HG03097 (cell line): ENCODE data around the gene SLC16A7.

Experiments
- ATAC-seq: cut with Tn5 transposase; IDR thresholded peaks from one replicate; pipeline ENCODE4 v1.9.1; 2021; ENCODE audit not compliant: unreplicated experiment, low FRiP score

SLC16A7 gene

DNA sequence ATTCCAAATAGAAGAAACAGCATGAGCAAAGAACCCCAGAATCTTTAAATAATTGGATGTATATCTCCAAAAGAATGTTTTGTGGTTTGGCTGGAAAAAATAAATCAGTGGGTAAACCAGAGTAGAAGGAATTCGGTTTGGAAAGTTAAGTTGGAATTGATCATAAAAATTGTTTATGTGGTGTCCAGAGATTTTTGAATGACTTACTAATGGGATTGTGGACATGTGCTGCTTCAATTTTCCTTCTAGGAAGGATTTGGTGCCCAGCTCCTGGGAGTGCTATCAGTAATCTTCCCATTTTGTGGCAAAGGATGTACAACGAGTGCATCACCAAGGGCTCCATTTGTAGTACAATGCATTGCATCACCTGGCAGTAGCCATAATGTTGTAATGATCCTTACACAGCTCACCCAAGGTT lies 224.8 kb downstream of the SLC16A7 start:
- ATAC-seq = no peak

DNA sequence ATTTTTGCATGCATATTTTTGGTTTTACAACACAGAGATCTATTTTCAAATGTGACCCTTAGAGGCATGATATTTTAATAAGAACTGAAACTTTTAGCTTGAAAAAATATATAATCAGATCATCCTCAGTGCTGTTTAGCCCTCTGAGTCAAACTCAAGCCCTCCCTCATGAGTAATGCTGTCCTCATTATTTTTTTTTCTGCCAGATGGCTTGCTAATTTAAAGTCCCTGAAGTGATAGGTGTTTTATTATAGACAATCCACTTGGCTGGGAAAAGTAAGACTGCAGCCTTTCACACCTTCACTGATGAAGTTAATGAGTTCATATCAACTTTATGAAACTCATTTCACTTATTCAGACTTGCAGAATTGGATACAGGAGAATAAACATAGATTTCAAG lies 227.7 kb downstream of the SLC16A7 start:
- no peak for ATAC-seq

DNA sequence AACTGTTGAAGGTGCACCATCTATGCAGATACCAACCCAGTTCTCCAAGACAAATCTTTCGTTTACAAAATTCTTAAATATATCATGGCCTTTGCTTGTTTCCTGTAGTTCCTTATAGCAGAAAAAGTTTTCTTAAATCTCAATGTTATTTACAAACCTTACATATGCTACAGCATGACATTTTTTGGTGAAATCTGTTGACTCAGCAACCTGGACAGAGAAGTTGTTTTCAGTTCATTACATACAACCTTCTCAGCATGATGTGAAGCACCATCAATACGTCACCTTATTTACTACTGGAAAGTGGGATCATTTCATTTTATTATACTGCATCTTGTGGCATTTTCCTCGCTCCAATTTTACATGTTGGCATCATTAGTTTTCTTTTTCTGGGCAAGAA lies 231.9 kb downstream of the SLC16A7 start:
- ATAC-seq = no peak

DNA sequence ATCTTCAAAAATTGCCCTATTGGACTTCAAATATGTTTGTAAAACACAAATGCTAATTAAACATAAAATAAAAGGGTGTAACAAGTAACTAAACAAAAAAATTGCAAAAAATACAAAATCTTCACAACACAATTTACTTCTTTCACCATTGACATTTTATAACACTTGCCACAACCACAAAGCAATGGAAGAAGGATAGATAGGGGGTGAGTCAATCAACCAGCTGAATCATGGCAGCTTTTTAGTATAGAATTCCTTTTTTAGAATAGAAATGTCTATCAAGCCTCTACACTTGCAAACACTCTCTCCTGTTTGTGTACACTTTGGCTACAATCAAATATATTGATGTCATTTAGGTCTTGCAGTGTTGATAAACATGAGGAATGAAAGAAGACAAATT lies 232.7 kb downstream of the SLC16A7 start:
- no peak for ATAC-seq

DNA sequence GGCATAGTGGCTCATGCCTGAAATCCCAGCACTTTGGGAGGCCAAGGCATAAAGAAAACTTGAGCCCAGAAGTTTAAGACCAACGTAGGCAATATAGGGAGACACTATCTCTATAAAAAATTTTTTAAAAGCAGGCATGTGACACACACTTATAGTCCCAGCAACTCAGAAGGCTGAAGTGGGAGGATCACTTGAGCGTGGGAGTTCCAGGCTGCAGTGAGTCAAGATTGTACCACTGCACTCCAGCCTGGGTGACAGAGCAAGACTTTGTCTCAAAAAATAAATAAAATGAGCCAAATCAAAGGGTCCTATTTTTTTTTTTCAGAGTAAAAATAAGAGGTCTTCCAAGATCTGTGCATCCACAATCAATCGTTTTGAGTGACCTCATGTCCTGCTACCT lies 237.6 kb downstream of the SLC16A7 start:
- ATAC-seq = no peak

DNA sequence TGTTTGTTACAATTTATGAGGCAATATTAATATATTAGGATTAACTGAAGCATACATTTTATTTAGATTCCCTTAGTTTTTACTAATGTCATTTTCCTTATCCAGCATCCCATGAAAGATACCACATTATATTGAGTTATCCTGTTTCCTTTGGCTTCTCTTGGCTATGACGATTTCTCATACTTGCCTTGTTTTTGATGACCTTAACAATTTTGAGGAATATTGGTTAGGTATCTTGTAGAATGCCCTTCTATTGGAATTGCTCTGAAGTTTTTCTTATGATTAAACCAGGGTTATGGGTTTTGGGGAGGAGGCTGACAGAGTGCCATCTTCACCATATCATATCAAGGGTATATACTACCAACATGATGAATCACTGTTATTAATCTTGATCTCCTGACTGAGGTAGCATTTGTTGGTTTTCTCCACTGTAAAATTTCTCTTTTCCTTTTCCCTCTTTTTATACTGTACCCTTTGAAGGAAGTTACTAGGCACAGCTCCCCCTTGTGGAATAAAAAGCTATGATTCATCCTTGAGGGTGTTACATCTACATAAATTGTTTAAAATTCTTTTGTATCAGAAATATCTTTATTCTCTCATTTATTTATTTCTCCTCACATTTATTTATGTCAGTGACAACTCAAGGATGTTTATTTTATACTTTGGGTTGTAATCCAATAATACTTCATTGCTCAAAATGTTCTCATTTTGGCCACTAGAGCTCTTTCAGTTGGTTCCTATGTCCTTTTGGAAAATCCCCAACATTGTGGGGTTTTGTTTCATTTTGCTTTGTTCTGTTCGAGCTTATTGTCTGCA lies 239.0 kb downstream of the SLC16A7 start:
- no peak for ATAC-seq
